Progenitor cell of endocrine pancreas (in vitro differentiated cells): ENCODE measurements around the gene ACKR4. TPM values are rescaled to one million over a fixed set of nuclear protein-coding genes. Genes with fewer than 3 reads are reported as not detected.

ENCODE experiments used
- DNase-seq: peaks from one replicate; pipeline ENCODE4 v3.0.0; 2021; ENCODE audit warnings: low spot score; ENCODE audit not compliant: unreplicated experiment
- H3K27ac Mint-ChIP-seq: 2 replicates; pipeline ENCODE4 v1.8.0; 2021; ENCODE audit warnings: mild to moderate bottlenecking, moderate library complexity, mixed read lengths
- H3K27me3 Mint-ChIP-seq: 2 replicates; pipeline ENCODE4 v1.8.0; 2021; ENCODE audit warnings: mixed read lengths
- H3K36me3 Mint-ChIP-seq: 2 replicates; pipeline ENCODE4 v1.8.0; 2022; ENCODE audit warnings: mixed read lengths; ENCODE audit not compliant: insufficient read depth
- H3K4me1 Mint-ChIP-seq: 2 replicates; pipeline ENCODE4 v1.8.0; 2021; ENCODE audit warnings: low read depth, mixed read lengths
- H3K4me3 Mint-ChIP-seq: 2 replicates; pipeline ENCODE4 v1.8.0; 2021; ENCODE audit warnings: low read depth, mild to moderate bottlenecking, moderate library complexity, mixed read lengths
- H3K9me3 Mint-ChIP-seq: 2 replicates; pipeline ENCODE4 v1.8.0; 2021; ENCODE audit warnings: low read depth, mixed read lengths
- total RNA-seq: library from RNA; stranded (reverse); gene quantifications from 2 replicates; pipeline ENCODE4 v1.2.1, GENCODE V29; 2021
- TF ChIP-seq, protein P1 (sequence below): fragments of 200-600 bp; sonication (generic); IDR thresholded peaks from one replicate; pipeline ENCODE4 v1.5.0; 2021; ENCODE audit warnings: antibody characterized with exemption, mild to moderate bottlenecking; ENCODE audit not compliant: unreplicated experiment

Gene ACKR4
- total RNA-seq, 1 donor from 2014 or later = not detected

DNA sequence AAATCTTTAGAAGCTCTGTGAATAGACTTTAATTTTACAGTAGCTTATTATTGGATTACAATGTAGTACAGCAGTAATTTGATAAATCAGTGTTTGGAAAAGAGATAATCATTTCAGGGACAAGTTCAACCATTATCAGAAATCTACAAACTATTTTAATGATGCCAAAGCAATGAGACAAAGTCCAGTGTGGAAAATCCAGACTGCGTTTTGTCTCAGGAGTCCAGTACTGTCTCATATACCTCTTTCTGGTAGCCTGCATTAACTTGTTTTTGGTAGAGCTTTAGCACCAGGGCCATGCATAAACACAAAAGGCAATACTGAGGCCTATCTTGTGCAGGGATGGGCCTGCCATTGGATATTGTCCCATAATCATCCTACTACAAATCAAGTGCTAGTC is 19.7 kb downstream of the ACKR4 start:
- no peaks in the 10 kb centered on the region for H3K27me3 Mint-ChIP-seq
- peaks cover 8% of the 10 kb centered on the region for H3K9me3 Mint-ChIP-seq
- TF ChIP-seq, protein P1, sequence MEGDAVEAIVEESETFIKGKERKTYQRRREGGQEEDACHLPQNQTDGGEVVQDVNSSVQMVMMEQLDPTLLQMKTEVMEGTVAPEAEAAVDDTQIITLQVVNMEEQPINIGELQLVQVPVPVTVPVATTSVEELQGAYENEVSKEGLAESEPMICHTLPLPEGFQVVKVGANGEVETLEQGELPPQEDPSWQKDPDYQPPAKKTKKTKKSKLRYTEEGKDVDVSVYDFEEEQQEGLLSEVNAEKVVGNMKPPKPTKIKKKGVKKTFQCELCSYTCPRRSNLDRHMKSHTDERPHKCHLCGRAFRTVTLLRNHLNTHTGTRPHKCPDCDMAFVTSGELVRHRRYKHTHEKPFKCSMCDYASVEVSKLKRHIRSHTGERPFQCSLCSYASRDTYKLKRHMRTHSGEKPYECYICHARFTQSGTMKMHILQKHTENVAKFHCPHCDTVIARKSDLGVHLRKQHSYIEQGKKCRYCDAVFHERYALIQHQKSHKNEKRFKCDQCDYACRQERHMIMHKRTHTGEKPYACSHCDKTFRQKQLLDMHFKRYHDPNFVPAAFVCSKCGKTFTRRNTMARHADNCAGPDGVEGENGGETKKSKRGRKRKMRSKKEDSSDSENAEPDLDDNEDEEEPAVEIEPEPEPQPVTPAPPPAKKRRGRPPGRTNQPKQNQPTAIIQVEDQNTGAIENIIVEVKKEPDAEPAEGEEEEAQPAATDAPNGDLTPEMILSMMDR = no peak
- H3K4me1 Mint-ChIP-seq = no peaks in the 10 kb centered on the region
- no peak overlapping the region for H3K4me3 Mint-ChIP-seq
- H3K27ac Mint-ChIP-seq = no peak overlapping the region
- no peak for DNase-seq
- H3K36me3 Mint-ChIP-seq = peaks cover 17% of the 10 kb centered on the region

DNA sequence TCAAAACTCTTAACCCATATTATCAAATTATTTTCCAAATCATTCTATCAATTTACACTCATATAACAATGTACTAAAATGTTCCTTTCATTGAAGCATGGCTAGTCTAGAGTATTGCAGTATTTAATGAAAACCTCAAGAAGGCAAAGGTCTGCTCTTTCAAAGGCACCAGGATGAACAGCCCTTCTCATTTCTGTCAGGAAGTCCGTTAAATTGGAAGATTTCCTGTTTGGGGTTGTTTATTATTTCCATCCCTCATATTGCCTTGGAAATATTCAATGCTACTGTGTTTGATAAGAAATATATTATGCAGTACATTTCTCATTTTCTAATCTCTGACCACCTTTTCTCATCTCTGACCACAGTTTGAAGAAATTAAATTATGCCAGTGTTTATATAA is 25.1 kb downstream of the ACKR4 start:
- Mint-ChIP-seq H3K27me3 (no peaks in the 10 kb centered on the region), H3K9me3 (no peaks in the 10 kb centered on the region), H3K27ac (no peak overlapping the region), H3K36me3 (peaks cover 5% of the 10 kb centered on the region), H3K4me1 (no peaks in the 10 kb centered on the region), H3K4me3 (no peak overlapping the region)
- TF ChIP-seq, protein P1 = no peak
- DNase-seq = no peak

DNA sequence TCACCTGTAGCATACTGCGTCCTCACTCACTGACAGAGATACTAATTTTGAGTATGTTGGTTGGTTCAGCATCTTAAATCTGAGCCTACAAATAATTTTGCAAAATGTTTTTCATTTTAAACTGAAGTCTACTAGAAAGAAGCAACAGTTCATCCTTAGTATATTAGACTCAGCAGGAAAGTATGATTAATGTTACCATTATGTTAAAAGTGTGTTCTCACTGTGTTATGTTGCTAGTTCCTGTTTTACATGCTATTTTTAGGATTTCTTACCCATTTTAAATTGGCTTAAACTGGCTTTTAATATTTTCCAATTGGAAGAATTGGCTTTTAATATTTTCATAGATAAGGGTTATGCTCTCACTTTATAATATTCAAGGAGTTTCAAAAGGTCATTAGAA is 25.7 kb downstream of the ACKR4 start:
- Mint-ChIP-seq H3K27me3 (no peaks in the 10 kb centered on the region), H3K27ac (no peak overlapping the region), H3K36me3 (peaks cover 7% of the 10 kb centered on the region), H3K4me3 (no peak overlapping the region), H3K9me3 (no peaks in the 10 kb centered on the region), H3K4me1 (no peaks in the 10 kb centered on the region)
- TF ChIP-seq, protein P1 = no peak
- DNase-seq = no peak

DNA sequence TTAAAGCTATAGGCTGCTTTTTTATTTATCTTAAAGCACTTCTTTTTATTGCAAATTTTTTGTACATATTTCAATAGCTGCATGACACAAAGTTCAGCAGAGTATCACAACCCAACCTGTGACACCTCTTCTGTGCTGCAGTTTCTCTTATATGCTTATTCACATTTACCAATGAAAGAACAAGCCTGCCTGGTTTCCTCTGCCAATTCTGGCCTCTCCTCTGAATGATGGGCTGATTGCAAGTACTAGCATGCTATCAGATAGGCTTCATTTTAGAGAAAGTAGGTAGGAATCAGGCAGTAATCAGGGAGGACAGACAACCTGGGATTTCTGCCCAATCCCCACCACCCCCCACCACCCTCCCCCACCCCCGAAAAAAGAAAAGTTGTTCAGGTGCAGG is 26.6 kb downstream of the ACKR4 start:
- TF ChIP-seq, protein P1 = no peak
- Mint-ChIP-seq H3K9me3 (no peaks in the 10 kb centered on the region), H3K27me3 (no peaks in the 10 kb centered on the region), H3K4me1 (no peaks in the 10 kb centered on the region), H3K36me3 (peaks cover 9% of the 10 kb centered on the region), H3K27ac (no peak overlapping the region), H3K4me3 (no peak overlapping the region)
- DNase-seq = no peak

DNA sequence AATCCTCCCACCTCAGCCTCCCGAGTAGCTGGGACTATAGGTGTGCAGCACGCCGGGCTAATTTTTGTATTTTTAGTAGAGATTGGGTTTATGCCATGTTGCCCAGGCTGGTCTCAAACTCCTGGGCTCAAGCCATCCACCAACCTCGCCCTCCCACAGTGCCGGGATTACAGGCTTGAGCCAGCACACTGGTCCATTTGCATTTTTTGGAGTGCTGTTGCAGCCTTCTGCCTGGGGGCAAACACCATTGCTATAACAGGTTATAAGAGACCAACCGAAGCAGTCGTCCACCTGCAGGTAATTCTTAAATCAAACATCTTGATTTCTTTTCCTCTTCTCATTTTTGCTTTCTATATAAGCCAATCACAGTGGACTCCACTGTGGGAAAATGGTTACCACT is 27.7 kb downstream of the ACKR4 start:
- Mint-ChIP-seq H3K4me3 (no peak overlapping the region), H3K36me3 (peaks cover 9% of the 10 kb centered on the region), H3K27me3 (no peaks in the 10 kb centered on the region), H3K9me3 (no peaks in the 10 kb centered on the region), H3K4me1 (no peaks in the 10 kb centered on the region), H3K27ac (no peak overlapping the region)
- TF ChIP-seq, protein P1 = no peak
- no peak for DNase-seq
